ENCODE data around the gene MCUB. TPM values are rescaled to one million over a fixed set of nuclear protein-coding genes. Genes with fewer than 3 reads are reported as not detected.

The MCUB gene
- total and polyA plus RNA-seq, 2 donors (not counting 3 experiments of a cell fraction or from before 2014, with no cell fraction given): 32.5 to 53.8 TPM

DNA sequence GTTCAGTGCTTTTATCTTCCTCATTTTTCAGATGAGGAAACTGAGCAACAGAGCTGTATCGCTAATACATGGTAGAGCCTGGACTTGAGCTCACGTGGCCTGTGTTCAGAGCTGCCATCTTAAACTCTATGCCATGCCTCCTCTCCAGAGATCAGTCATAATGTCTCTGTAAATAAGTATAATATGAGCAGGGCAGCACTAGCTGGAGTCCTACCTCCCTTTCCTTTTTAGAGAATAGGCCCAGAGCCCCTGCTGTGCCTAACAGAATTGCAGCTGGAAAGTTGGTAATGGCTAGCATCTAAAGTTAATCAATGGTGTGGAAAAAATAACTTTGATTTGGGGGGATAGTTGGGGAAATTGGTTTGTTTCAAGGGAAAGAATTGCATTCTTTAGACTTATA lies 122.8 kb downstream of the MCUB start:
- FAIRE-seq: no peak
- no peaks in the 10 kb centered on the region for H4K20me1 ChIP-seq (replicated peaks; ENCODE audit: control insufficient read depth, extremely low read depth, insufficient read depth, low read length)
- H3K27me3 ChIP-seq (ENCODE audit: control insufficient read depth in 2 of 2, insufficient read depth in 2 of 2, low read length in 2 of 2): no peaks in the 10 kb centered on the region
- H3K79me2 ChIP-seq (ENCODE audit: control insufficient read depth, insufficient read depth, low read length): no peaks in the 10 kb centered on the region
- no peak overlapping the region for H3K27ac ChIP-seq (ENCODE audit: insufficient read depth, low read depth, low read length)
- ChIA-PET POLR2A (no interaction called here), CTCF (interaction anchor here (1.6 kb wide), 1 partner anchor 18 kb away, joined by 5 read pairs; no protein-coding TSS in a partner anchor)
- BruUV-seq (replicated peaks): no TSS peak
- H2AFZ ChIP-seq (ENCODE audit: low read depth, low read length): no peak overlapping the region
- dilution Hi-C loops (cut with MboI; ENCODE audit: extremely low pct_ligation_motif_present, low sequenced_read_pairs): no loop called here
- no peaks in the 10 kb centered on the region for H3K9me3 ChIP-seq (replicated peaks; ENCODE audit: control insufficient read depth, insufficient read depth, low read length)
- H3K9me1 ChIP-seq (replicated peaks; ENCODE audit: control insufficient read depth, extremely low read depth, insufficient read depth, low read length): no peaks in the 10 kb centered on the region
- no peak for TF ChIP-seq POLR2A (IDR thresholded peaks at IDR 0.05; ENCODE audit: low read depth, low read length)
- TF ChIP-seq GATA2 (IDR thresholded peaks at IDR 0.05; ENCODE audit: insufficient read depth, insufficient read length, low read depth, low read length): no peak
- TF ChIP-seq, protein P1, sequence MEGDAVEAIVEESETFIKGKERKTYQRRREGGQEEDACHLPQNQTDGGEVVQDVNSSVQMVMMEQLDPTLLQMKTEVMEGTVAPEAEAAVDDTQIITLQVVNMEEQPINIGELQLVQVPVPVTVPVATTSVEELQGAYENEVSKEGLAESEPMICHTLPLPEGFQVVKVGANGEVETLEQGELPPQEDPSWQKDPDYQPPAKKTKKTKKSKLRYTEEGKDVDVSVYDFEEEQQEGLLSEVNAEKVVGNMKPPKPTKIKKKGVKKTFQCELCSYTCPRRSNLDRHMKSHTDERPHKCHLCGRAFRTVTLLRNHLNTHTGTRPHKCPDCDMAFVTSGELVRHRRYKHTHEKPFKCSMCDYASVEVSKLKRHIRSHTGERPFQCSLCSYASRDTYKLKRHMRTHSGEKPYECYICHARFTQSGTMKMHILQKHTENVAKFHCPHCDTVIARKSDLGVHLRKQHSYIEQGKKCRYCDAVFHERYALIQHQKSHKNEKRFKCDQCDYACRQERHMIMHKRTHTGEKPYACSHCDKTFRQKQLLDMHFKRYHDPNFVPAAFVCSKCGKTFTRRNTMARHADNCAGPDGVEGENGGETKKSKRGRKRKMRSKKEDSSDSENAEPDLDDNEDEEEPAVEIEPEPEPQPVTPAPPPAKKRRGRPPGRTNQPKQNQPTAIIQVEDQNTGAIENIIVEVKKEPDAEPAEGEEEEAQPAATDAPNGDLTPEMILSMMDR (IDR thresholded peaks at IDR 0.05; ENCODE audit: extremely low read depth in 1 of 2, insufficient read depth in 1 of 2, low read depth in 1 of 2, low read length in 2 of 2): no peak
- TF ChIP-seq POLR2AphosphoS5 (IDR thresholded peaks at IDR 0.05; ENCODE audit: insufficient read depth, low read depth, low read length): no peak
- TF ChIP-seq MYC (IDR thresholded peaks at IDR 0.05; ENCODE audit: low read depth, low read length): no peak
- TF ChIP-seq EZH2 (IDR thresholded peaks at IDR 0.05; ENCODE audit: borderline replicate concordance, low read depth, low read length, severe bottlenecking): no peak
- no peaks in the 10 kb centered on the region for H3K4me1 ChIP-seq (ENCODE audit: control insufficient read depth, extremely low read depth, insufficient read depth, low read length)
- peaks cover 0 to 5% of the 10 kb centered on the region in 2 experiments for H3K36me3 ChIP-seq (ENCODE audit: control insufficient read depth in 2 of 2, extremely low read depth in 1 of 2, insufficient read depth in 2 of 2, low read length in 2 of 2)
- no peak overlapping the region for H3K4me2 ChIP-seq (ENCODE audit: insufficient read depth, low read length)
- intact Hi-C loops (cut with micrococcal nuclease): no loop called here
- no peak for DNase-seq (ENCODE audit: low read depth, low spot score)
- no peak overlapping the region for H3K4me3 ChIP-seq (replicated peaks in 1 of 3; ENCODE audit: insufficient read depth in 1 of 3, low read depth in 1 of 3, low read length in 3 of 3)
- no peak overlapping the region for H3K9ac ChIP-seq (replicated peaks; ENCODE audit: extremely low read depth, insufficient read depth, low read length)

All from endothelial cell of umbilical vein (primary cell).